Effector memory CD4-positive, alpha-beta T cell (primary cell): ENCODE results near the gene SLC45A1.

Experiments used
- DNase-seq, 3 donors: peaks; one replicate each; pipeline ENCODE4 v3.0.0-alpha.2; 2020
- H3K27ac ChIP-seq: 2 replicates; pipeline ENCODE4 v1.7.0; 2013; ENCODE audit warnings: mild to moderate bottlenecking, low read length, moderate library complexity; ENCODE audit not compliant: insufficient read depth, poor library complexity, severe bottlenecking
- H3K27me3 ChIP-seq: replicated peaks from 2 replicates; pipeline ENCODE4 v1.7.0; 2013; ENCODE audit warnings: mild to moderate bottlenecking, low read length; ENCODE audit not compliant: insufficient read depth, control insufficient read depth, poor library complexity, severe bottlenecking
- H3K36me3 ChIP-seq: 2 replicates; pipeline ENCODE4 v1.7.0; 2013; ENCODE audit warnings: mild to moderate bottlenecking, low read length, moderate library complexity; ENCODE audit not compliant: control insufficient read depth, insufficient read depth
- H3K4me1 ChIP-seq: 2 replicates; pipeline ENCODE4 v1.7.0; 2013; ENCODE audit warnings: low read length, mild to moderate bottlenecking; ENCODE audit not compliant: control insufficient read depth, insufficient read depth, poor library complexity, severe bottlenecking
- H3K4me3 ChIP-seq: 2 replicates; pipeline ENCODE4 v1.7.0; 2013; ENCODE audit warnings: low read length, low read depth, mild to moderate bottlenecking; ENCODE audit not compliant: insufficient read depth, poor library complexity, severe bottlenecking
- H3K9me3 ChIP-seq: 2 replicates; pipeline ENCODE4 v1.7.0; 2013; ENCODE audit warnings: mild to moderate bottlenecking, low read length, moderate library complexity; ENCODE audit not compliant: control insufficient read depth

The SLC45A1 gene

GRCh38 chr1:8324176-8324810 lies 6.4 kb downstream of the SLC45A1 start:
- no peaks in the 10 kb centered on the region for H3K27me3 ChIP-seq
- H3K9me3 ChIP-seq, result no peaks in the 10 kb centered on the region
- no peaks in the 10 kb centered on the region for H3K4me1 ChIP-seq
- no peaks in the 10 kb centered on the region for H3K36me3 ChIP-seq
- no peak for DNase-seq
- no peak overlapping the region for H3K4me3 ChIP-seq
- no peak overlapping the region for H3K27ac ChIP-seq

DNA sequence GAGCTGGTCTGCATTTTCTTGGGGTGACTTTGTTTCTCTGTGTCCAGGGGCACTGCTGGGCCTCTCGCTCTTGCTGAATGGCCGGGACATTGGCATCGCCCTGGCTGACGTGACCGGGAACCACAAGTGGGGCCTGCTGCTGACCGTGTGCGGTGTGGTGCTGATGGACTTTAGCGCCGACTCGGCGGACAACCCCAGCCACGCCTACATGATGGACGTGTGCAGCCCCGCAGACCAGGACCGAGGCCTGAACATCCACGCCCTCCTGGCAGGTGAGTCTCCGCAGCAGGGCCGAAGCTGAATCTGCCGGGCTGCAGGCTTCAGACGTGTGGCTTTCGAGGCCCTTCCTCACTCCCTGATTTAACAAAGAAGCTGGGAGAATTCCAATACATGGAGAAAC lies 7.9 kb downstream of the SLC45A1 start:
- Histone ChIP-seq H3K36me3 (no peaks in the 10 kb centered on the region), H3K27me3 (no peaks in the 10 kb centered on the region), H3K27ac (no peak overlapping the region), H3K4me1 (no peaks in the 10 kb centered on the region), H3K4me3 (no peak overlapping the region), H3K9me3 (no peaks in the 10 kb centered on the region)
- DNase-seq, result no peak

- Histone ChIP-seq H3K9me3 (no peaks in the 10 kb centered on the region), H3K4me3 (no peak overlapping the region), H3K27ac (no peak overlapping the region), H3K4me1 (no peaks in the 10 kb centered on the region), H3K27me3 (no peaks in the 10 kb centered on the region), H3K36me3 (no peaks in the 10 kb centered on the region)
- DNase-seq, result no peak
Observed at GRCh38 chr1:8326265-8326664, 8.4 kb downstream of the SLC45A1 start.

DNA sequence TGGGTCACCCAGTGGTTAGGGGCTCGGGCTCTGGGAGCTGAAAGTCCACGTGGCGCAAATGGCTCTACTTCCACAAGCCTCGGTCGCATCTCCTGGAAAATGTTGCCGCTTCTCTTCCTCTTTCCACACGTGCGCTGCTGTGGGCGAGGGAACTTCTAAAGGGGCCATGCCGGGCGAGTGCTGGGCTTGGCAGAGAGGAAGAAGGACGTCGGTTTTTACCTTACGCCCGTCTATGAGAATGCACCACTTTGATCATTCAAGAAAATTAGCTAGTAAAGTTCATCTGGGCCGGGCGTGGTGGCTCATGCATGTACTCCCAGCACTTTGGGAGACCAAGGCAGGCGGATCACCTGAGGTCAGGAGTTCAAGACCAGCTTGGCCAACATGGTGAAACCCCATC lies 10.4 kb downstream of the SLC45A1 start:
- Histone ChIP-seq H3K27me3 (no peaks in the 10 kb centered on the region), H3K4me1 (no peaks in the 10 kb centered on the region), H3K36me3 (no peaks in the 10 kb centered on the region), H3K9me3 (no peaks in the 10 kb centered on the region), H3K4me3 (no peak overlapping the region), H3K27ac (no peak overlapping the region)
- DNase-seq, result no peak

GRCh38 chr1:8329439-8329838 lies 11.5 kb downstream of the SLC45A1 start:
- no peaks in the 10 kb centered on the region for H3K36me3 ChIP-seq
- no peak overlapping the region for H3K4me3 ChIP-seq
- H3K27me3 ChIP-seq, result no peaks in the 10 kb centered on the region
- H3K4me1 ChIP-seq, result no peaks in the 10 kb centered on the region
- no peaks in the 10 kb centered on the region for H3K9me3 ChIP-seq
- DNase-seq, result no peak
- no peak overlapping the region for H3K27ac ChIP-seq

DNA sequence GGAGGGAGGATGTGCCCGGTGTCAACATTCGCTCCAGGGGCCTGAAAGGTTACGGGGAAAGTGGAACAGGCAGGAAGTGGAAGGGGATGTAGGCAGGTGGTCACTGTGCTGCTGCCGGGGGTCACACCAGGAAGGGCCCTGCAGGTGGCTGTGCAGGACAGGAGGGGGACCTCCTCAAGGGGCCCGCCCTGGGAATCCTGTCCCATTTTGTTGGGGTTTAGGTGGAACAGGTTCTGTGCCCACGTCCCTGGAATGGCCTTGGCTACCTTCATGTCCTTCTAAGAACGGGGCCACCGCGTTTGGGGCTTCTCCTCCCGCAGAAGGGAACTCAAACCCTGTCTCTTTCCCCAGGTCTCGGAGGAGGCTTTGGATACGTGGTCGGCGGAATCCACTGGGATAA lies 11.9 kb downstream of the SLC45A1 start:
- no peaks in the 10 kb centered on the region for H3K4me1 ChIP-seq
- H3K9me3 ChIP-seq, result no peaks in the 10 kb centered on the region
- DNase-seq, result no peak
- H3K36me3 ChIP-seq, result no peaks in the 10 kb centered on the region
- H3K27ac ChIP-seq, result no peak overlapping the region
- no peak overlapping the region for H3K4me3 ChIP-seq
- no peaks in the 10 kb centered on the region for H3K27me3 ChIP-seq

- H3K36me3 ChIP-seq, result no peaks in the 10 kb centered on the region
- H3K9me3 ChIP-seq, result no peaks in the 10 kb centered on the region
- no peak for DNase-seq
- H3K4me3 ChIP-seq, result no peak overlapping the region
- no peaks in the 10 kb centered on the region for H3K4me1 ChIP-seq
- no peaks in the 10 kb centered on the region for H3K27me3 ChIP-seq
- no peak overlapping the region for H3K27ac ChIP-seq
Observed at GRCh38 chr1:8330271-8331125, 12.6 kb downstream of the SLC45A1 start.

GRCh38 chr1:8332806-8333205 lies 14.9 kb downstream of the SLC45A1 start:
- Histone ChIP-seq H3K36me3 (no peaks in the 10 kb centered on the region), H3K27me3 (no peaks in the 10 kb centered on the region), H3K4me3 (no peak overlapping the region), H3K9me3 (no peaks in the 10 kb centered on the region), H3K27ac (no peak overlapping the region), H3K4me1 (no peaks in the 10 kb centered on the region)
- no peak for DNase-seq

GRCh38 chr1:8333246-8333987 lies 15.5 kb downstream of the SLC45A1 start:
- no peak overlapping the region for H3K4me3 ChIP-seq

More at GRCh38 chr1:8333246-8333987, 15.5 kb downstream of the SLC45A1 start:
- Histone ChIP-seq H3K9me3 (no peaks in the 10 kb centered on the region), H3K27ac (no peak overlapping the region), H3K36me3 (no peaks in the 10 kb centered on the region), H3K4me1 (no peaks in the 10 kb centered on the region), H3K27me3 (no peaks in the 10 kb centered on the region)
- DNase-seq, result no peak
